ENCODE results near the gene TACR2.

The TACR2 gene

GRCh38 chr10:69367469-69367868 is 49.2 kb downstream of the TACR2 start:
- FAIRE-seq: no peak

- no peak for FAIRE-seq
These were observed 50.0 kb downstream of the TACR2 start for GRCh38 chr10:69366738-69367137.

DNA sequence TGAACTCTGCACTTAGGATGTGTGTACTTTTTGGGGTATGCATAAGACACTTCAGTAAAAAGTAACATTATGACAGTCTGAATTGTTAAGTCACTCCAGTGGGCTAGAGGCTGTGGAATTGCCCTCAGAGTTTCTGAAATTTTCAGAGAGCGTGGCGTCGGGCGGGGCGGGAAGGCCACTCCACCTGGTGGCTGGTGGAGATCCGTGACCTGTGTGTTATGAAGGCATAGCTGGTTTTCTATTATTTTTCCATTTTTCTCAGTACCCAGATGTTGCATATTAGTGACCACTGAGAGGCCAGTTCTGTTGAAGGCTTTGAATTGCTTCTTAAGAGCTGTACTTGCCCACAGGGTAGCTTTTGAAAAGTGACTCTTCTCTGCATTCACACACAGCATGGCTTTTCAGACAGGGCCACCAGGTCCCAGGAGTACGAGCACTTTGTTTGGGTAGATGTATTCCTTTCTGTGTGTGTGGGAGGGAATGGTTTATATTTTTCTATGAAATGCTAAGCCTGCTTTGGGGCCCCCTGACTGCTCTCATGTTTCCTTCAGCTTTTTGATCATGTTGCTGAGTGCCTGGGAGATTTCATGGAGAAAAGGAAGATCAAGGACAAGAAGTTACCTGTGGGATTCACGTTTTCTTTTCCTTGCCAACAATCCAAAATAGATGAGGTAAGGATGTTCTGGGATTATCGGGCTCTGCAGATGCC is 52.3 kb downstream of the TACR2 start:
- FAIRE-seq: no peak

GRCh38 chr10:69363666-69364065 is 53.1 kb downstream of the TACR2 start:
- FAIRE-seq: no peak

GRCh38 chr10:69362471-69362954 is 54.2 kb downstream of the TACR2 start:
- no peak for FAIRE-seq

GRCh38 chr10:69361303-69361614 is 55.5 kb downstream of the TACR2 start:
- no peak for FAIRE-seq

DNA sequence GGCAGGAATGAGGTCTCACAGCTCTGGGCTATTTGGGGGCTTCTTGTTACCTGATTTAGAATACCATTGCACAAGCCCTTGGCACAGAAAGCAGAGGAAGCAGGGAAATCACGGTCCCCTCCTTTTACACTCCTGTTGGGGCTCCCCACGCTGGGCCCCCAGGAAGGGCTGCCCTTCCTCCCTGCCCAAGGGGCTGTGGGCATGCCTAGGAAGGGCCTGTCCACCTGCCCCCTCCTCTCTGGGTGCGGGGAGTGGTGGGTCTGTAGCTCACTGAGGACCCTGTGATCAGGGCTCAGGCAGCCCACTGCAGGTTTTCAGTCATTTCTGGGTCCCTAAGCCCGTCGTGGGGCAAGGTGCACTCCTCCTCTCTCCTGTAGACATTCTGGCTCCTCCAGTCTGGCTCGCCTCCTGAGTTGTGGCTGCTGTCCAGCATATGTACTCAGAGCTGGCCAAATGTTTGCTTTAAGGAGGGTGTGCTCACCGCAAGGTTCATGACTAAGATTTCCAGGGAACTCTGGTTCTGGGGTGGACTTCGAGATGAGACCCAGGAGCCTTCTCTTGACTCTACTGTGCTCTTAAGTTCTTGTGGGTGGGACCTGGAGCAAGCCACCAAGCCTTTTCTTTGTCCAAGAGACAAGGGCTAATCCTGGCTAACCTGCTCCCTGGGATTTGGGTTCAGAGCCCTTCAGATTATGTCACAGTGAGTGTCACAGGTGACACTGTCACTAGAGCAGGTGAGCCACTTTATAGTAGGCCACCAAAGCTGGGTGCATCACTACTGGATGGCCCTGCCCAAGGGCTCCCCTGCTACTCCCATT is 56.0 kb downstream of the TACR2 start:
- no peak for FAIRE-seq

GRCh38 chr10:69359594-69359993 is 57.1 kb downstream of the TACR2 start:
- no peak for FAIRE-seq

DNA sequence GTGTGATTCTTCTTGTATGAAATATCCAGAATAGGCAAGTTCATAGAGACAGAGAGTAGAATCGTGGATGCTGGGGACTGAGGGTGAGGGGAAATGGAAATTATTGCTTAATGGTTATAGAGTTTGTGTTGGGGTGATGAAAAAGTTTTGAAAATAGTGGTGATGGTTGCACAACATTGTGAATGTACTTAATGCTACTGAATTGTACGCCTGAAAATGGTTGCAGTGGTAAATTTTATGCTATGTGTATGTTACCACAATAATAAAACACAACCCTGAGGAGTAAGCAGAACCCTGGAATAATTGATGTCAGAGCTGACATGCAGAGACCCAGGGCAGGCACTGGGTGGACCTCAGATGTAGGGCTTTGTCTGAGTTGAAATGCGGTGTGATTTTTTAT is 57.6 kb downstream of the TACR2 start:
- FAIRE-seq: no peak

- no peak for FAIRE-seq
These were observed 58.4 kb downstream of the TACR2 start for GRCh38 chr10:69358148-69358795.

GRCh38 chr10:69356187-69356586 is 60.5 kb downstream of the TACR2 start:
- no peak for FAIRE-seq

DNA sequence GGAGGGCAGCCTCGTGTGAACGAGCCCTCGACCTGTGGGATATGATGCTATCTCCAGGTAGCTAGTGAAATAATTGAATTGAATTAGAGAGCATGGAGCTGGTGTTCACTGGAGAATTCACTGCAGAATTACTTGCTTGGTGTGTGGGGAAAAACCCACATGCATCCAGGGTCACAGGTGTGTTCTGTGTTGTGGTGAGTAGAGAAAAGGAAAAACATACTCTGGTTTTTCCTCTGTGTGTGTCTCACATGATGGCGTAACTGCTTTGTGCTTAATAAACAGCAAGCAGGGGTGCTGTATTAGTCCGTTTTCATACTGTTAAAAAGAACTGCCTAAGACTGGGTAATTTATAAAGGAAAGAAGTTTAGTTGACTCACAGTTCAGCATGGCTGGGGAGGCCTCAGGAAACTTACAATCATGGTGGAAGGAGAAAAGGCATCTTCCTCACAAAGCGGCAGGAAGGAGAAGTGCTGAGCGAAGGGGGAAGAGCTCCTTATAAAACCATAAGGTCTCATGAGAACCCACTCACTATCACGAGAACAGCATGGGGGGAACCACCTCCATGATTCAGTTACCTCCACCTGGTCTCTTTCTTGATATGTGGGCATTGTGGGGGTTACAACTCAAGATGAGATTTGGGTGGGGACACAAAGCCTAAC is 62.6 kb downstream of the TACR2 start:
- no peak for FAIRE-seq
